GM21360 (cell line): ENCODE results near the gene CDHR4.
A peak's percentile ranks its signal among the peaks of the same experiment; 100 is the strongest.
"Not testable (repeated sequence)": the region's sequence is repeated elsewhere in the genome, so short reads cannot be mapped to it uniquely, and the experiment has no call there.

ENCODE experiments used
- ATAC-seq: cut with Tn5 transposase; IDR thresholded peaks from one replicate; pipeline ENCODE4 v1.9.1; 2021; ENCODE audit warnings: mild to moderate bottlenecking, moderate library complexity; ENCODE audit not compliant: unreplicated experiment

Gene CDHR4

GRCh38 chr3:49804141-49805041 lies 4.7 kb upstream of the CDHR4 start:
- no peak for ATAC-seq

GRCh38 chr3:49803465-49804140 lies 3.9 kb upstream of the CDHR4 start:
- ATAC-seq: peak; percentile 9

GRCh38 chr3:49802719-49803464 lies 3.2 kb upstream of the CDHR4 start, which contains the start of gene INKA1:
Gene INKA1, plus strand, starts transcription at chr3:49803261. Its CDS starts 132 bp downstream, at chr3:49803393.
- ATAC-seq: peak; percentile 44

GRCh38 chr3:49801160-49801559 lies 1.5 kb upstream of the CDHR4 start:
- ATAC-seq: no peak

GRCh38 chr3:49799105-49799504 lies 568 bp downstream of the CDHR4 start:
- ATAC-seq: no peak

- ATAC-seq: no peak
These were observed 4.5 kb downstream of the CDHR4 start for GRCh38 chr3:49794926-49795905.

- no peak for ATAC-seq
These were observed 5.2 kb downstream of the CDHR4 start for GRCh38 chr3:49794431-49794830.

GRCh38 chr3:49793486-49794085 lies 6.1 kb downstream of the CDHR4 start:
- no peak for ATAC-seq

GRCh38 chr3:49792371-49793150 lies 7.1 kb downstream of the CDHR4 start:
- no peak for ATAC-seq

GRCh38 chr3:49791571-49791970 lies 8.1 kb downstream of the CDHR4 start:
- no peak for ATAC-seq

GRCh38 chr3:49790626-49791411 lies 8.9 kb downstream of the CDHR4 start:
- no peak for ATAC-seq

GRCh38 chr3:49788056-49788455 lies 11.6 kb downstream of the CDHR4 start:
- no peak for ATAC-seq

- no peak for ATAC-seq
These were observed 12.1 kb downstream of the CDHR4 start for GRCh38 chr3:49787536-49787935.

- no peak for ATAC-seq
These were observed 12.6 kb downstream of the CDHR4 start for GRCh38 chr3:49787182-49787464.

GRCh38 chr3:49786357-49787181 lies 13.1 kb downstream of the CDHR4 start, which contains the start of gene IP6K1:
Gene IP6K1, minus strand, starts transcription at chr3:49786542. Its CDS starts 38,502 bp downstream, at chr3:49748040.
- ATAC-seq: peak; percentile 96

GRCh38 chr3:49785565-49786356 lies 13.9 kb downstream of the CDHR4 start:
- peak; percentile 32 for ATAC-seq

GRCh38 chr3:49782277-49782676 lies 17.4 kb downstream of the CDHR4 start:
- ATAC-seq: not testable (repeated sequence)
